GM12878 (cell line): ENCODE data around the gene RRAGD. TPM values are rescaled to one million over a fixed set of nuclear protein-coding genes. Genes with fewer than 3 reads are reported as not detected.
A peak's percentile ranks its signal among the peaks of the same experiment; 100 is the strongest.

ENCODE experiments used
- CBX3 ChIP-seq: fragments of 200-600 bp; sonication (generic); IDR thresholded peaks from 2 replicates; pipeline ENCODE4 v1.6.1; 2016; ENCODE audit warnings: low read depth, borderline replicate concordance
- CEBPB ChIP-seq, 2 experiments: fragments of 150-350 bp in 1 of 2; IDR thresholded peaks; 2 replicates each; pipeline ENCODE4 v1.6.1; 2012 to 2014; ENCODE audit warnings: low read depth in 2 of 2, low read length in 2 of 2, borderline replicate concordance in 1 of 2, inconsistent platforms in 1 of 2
- CREM ChIP-seq: IDR thresholded peaks from 2 replicates; pipeline ENCODE4 v1.6.1; 2014; ENCODE audit warnings: antibody characterized with exemption, low read depth
- DPF2 ChIP-seq: fragments of 450-650 bp; IDR thresholded peaks from 2 replicates; pipeline ENCODE4 v1.6.1; 2017; ENCODE audit warnings: mild to moderate bottlenecking
- GATAD2B ChIP-seq: fragments of 450-650 bp; conservative IDR thresholded peaks from 2 replicates; pipeline ENCODE4 v1.6.1; 2017; ENCODE audit warnings: low read depth, mild to moderate bottlenecking, moderate library complexity
- HDAC6 ChIP-seq: fragments of 200-600 bp; sonication (generic); IDR thresholded peaks from one replicate; pipeline ENCODE4 v1.8.0; 2017; ENCODE audit warnings: antibody characterized with exemption; ENCODE audit not compliant: unreplicated experiment
- JUND ChIP-seq: IDR thresholded peaks from 2 replicates; pipeline ENCODE4 v1.6.1; 2012; ENCODE audit warnings: low read depth, mild to moderate bottlenecking, low read length, improper control_type of control experiment, moderate library complexity
- MXI1 ChIP-seq: fragments of 150-350 bp; IDR thresholded peaks from 2 replicates; pipeline ENCODE4 v1.6.1; 2011; ENCODE audit warnings: low read depth, mild to moderate bottlenecking, inconsistent platforms, low read length, improper control_type of control experiment
- NFIC ChIP-seq: IDR thresholded peaks from 2 replicates; pipeline ENCODE4 v1.6.1; 2012; ENCODE audit warnings: low read depth, mild to moderate bottlenecking, inconsistent platforms, low read length, moderate library complexity
- NFYA ChIP-seq: IDR thresholded peaks from 2 replicates; pipeline ENCODE4 v1.6.1; 2011; ENCODE audit warnings: low read depth, mild to moderate bottlenecking, low read length, improper control_type of control experiment, borderline replicate concordance
- POU2F2 ChIP-seq: IDR thresholded peaks from 3 replicates; pipeline ENCODE4 v1.6.1; 2011; ENCODE audit warnings: low read depth, mild to moderate bottlenecking, low read length, borderline replicate concordance
- RB1 ChIP-seq: fragments of 450-650 bp; formaldehyde crosslinking; IDR thresholded peaks from 2 replicates; pipeline ENCODE4 v1.6.1; 2017; ENCODE audit warnings: mild to moderate bottlenecking, borderline replicate concordance
- TCF7 ChIP-seq: IDR thresholded peaks from 2 replicates; pipeline ENCODE4 v1.6.1; 2014; ENCODE audit warnings: antibody characterized with exemption, borderline replicate concordance
- ZNF24 ChIP-seq: fragments of 450-650 bp; IDR thresholded peaks from 2 replicates; pipeline ENCODE4 v1.6.1; 2017; ENCODE audit warnings: antibody characterized with exemption, mild to moderate bottlenecking
- polyA plus RNA-seq, 11 experiments: library from polyadenylated mRNA; depleted of rRNA in 4 of 11; unstranded in 6 of 11; stranded (reverse) in 5 of 11; fragments of >200 nt; fragmentation: Nextera tagmentation in 4 of 11; fragmentation: Illumina TruSeq in 1 of 11; extraction: Ambion mirVana in 4 of 11; extraction: Trizol in 1 of 11; gene quantifications; 1 replicate in 1 of 11; 2 replicates in 10 of 11; pipeline versions ENCODE4 v1.2.1 to v1.2.3, GENCODE V29; 2011 to 2016; ENCODE audit warnings: inconsistent platforms in 2 of 11, missing spikeins in 2 of 11, low read depth in 1 of 11
- total RNA-seq, 4 experiments: library from RNA; depleted of rRNA in 3 of 4; stranded (reverse); fragments of >200 nt in 3 of 4; fragmentation: Illumina TruSeq in 1 of 4; extraction: Trizol in 1 of 4; gene quantifications; 2 replicates each; pipeline versions ENCODE4 v1.2.1 to v1.2.3, GENCODE V29; 2013 to 2021
- TF ChIP-seq, protein P1 (sequence below): fragments of 450-650 bp; formaldehyde crosslinking; IDR thresholded peaks from 2 replicates; pipeline ENCODE4 v1.4.0; 2022; ENCODE audit warnings: mild to moderate bottlenecking, moderate library complexity
- TF ChIP-seq, protein P2 (sequence below): fragments of 450-650 bp; IDR thresholded peaks from 2 replicates; pipeline ENCODE4 v1.6.1; 2017; ENCODE audit warnings: mild to moderate bottlenecking, low read depth, inconsistent platforms; ENCODE audit not compliant: poor library complexity, severe bottlenecking
- TF ChIP-seq, protein P3 (sequence below): fragments of 450-650 bp; IDR thresholded peaks from 2 replicates; pipeline ENCODE4 v1.6.1; 2018; ENCODE audit warnings: mild to moderate bottlenecking, low read depth, moderate library complexity; ENCODE audit not compliant: partially characterized antibody
- TF ChIP-seq, protein P4 (sequence below): fragments of 450-650 bp; IDR thresholded peaks from 2 replicates; pipeline ENCODE4 v1.6.1; 2017; ENCODE audit warnings: low read depth, mild to moderate bottlenecking, moderate library complexity

The RRAGD gene
- total and polyA plus RNA-seq, 10 of the 15 experiments (the other 5 are each of a cell fraction or from before 2014, with no cell fraction given) = 4.6 to 17.4 (median 8.5) TPM

DNA sequence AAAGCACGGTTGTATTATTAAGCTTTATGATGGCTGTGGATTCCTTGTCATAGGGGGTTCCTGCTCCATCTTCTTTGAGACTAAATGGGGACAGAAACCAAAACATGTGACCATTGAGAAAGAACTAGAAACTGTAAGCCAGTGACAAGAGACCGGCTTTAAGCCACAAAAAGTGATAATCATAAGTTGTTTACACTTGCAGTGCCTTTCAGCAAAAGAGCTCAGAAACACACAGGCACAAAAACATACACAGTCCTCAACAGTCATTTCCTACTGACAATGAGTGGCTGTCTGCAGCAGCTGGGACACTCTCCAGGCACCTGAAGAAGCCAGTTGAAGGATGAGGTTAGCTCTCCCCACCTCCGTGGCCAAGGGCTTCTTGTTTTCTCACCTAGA lies 39.6 kb downstream of the RRAGD start (continued):
- TF ChIP-seq, protein P1, sequence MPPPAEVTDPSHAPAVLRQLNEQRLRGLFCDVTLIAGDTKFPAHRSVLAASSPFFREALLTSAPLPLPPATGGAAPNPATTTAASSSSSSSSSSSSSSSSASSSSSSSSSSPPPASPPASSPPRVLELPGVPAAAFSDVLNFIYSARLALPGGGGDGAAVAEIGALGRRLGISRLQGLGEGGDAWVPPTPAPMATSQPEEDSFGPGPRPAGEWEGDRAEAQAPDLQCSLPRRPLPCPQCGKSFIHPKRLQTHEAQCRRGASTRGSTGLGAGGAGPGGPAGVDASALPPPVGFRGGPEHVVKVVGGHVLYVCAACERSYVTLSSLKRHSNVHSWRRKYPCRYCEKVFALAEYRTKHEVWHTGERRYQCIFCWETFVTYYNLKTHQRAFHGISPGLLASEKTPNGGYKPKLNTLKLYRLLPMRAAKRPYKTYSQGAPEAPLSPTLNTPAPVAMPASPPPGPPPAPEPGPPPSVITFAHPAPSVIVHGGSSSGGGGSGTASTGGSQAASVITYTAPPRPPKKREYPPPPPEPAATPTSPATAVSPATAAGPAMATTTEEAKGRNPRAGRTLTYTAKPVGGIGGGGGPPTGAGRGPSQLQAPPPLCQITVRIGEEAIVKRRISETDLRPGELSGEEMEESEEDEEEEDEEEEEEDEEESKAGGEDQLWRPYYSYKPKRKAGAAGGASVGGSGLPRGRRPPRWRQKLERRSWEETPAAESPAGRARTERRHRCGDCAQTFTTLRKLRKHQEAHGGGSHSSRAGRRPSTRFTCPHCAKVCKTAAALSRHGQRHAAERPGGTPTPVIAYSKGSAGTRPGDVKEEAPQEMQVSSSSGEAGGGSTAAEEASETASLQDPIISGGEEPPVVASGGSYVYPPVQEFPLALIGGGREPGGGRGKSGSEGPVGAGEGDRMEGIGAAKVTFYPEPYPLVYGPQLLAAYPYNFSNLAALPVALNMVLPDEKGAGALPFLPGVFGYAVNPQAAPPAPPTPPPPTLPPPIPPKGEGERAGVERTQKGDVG (CRISPR knock-in tag) = no peak
- TF ChIP-seq CREM (no peak), NFIC (peak; percentile 59; the same call in 1 of the 2 replicates), GATAD2B (no peak), ZNF24 (no peak), HDAC6 (no peak), JUND (no peak), CEBPB (IDR thresholded peaks at IDR 0.05; ENCODE audit: borderline replicate concordance in 1 of 2, low read depth in 2 of 2, low read length in 2 of 2) (no peak), TCF7 (no peak), DPF2 (no peak), POU2F2 (no peak), RB1 (no peak), MXI1 (no peak; the same call in 1 of the 2 replicates), CBX3 (no peak), NFYA (no peak)
- TF ChIP-seq, protein P2, sequence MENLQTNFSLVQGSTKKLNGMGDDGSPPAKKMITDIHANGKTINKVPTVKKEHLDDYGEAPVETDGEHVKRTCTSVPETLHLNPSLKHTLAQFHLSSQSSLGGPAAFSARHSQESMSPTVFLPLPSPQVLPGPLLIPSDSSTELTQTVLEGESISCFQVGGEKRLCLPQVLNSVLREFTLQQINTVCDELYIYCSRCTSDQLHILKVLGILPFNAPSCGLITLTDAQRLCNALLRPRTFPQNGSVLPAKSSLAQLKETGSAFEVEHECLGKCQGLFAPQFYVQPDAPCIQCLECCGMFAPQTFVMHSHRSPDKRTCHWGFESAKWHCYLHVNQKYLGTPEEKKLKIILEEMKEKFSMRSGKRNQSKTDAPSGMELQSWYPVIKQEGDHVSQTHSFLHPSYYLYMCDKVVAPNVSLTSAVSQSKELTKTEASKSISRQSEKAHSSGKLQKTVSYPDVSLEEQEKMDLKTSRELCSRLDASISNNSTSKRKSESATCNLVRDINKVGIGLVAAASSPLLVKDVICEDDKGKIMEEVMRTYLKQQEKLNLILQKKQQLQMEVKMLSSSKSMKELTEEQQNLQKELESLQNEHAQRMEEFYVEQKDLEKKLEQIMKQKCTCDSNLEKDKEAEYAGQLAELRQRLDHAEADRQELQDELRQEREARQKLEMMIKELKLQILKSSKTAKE = peak; percentile 64
- TF ChIP-seq, protein P3, sequence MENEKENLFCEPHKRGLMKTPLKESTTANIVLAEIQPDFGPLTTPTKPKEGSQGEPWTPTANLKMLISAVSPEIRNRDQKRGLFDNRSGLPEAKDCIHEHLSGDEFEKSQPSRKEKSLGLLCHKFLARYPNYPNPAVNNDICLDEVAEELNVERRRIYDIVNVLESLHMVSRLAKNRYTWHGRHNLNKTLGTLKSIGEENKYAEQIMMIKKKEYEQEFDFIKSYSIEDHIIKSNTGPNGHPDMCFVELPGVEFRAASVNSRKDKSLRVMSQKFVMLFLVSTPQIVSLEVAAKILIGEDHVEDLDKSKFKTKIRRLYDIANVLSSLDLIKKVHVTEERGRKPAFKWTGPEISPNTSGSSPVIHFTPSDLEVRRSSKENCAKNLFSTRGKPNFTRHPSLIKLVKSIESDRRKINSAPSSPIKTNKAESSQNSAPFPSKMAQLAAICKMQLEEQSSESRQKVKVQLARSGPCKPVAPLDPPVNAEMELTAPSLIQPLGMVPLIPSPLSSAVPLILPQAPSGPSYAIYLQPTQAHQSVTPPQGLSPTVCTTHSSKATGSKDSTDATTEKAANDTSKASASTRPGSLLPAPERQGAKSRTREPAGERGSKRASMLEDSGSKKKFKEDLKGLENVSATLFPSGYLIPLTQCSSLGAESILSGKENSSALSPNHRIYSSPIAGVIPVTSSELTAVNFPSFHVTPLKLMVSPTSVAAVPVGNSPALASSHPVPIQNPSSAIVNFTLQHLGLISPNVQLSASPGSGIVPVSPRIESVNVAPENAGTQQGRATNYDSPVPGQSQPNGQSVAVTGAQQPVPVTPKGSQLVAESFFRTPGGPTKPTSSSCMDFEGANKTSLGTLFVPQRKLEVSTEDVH = no peak
- TF ChIP-seq, protein P4, sequence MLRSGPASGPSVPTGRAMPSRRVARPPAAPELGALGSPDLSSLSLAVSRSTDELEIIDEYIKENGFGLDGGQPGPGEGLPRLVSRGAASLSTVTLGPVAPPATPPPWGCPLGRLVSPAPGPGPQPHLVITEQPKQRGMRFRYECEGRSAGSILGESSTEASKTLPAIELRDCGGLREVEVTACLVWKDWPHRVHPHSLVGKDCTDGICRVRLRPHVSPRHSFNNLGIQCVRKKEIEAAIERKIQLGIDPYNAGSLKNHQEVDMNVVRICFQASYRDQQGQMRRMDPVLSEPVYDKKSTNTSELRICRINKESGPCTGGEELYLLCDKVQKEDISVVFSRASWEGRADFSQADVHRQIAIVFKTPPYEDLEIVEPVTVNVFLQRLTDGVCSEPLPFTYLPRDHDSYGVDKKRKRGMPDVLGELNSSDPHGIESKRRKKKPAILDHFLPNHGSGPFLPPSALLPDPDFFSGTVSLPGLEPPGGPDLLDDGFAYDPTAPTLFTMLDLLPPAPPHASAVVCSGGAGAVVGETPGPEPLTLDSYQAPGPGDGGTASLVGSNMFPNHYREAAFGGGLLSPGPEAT = peak; percentile 55; the same call in 1 of the 2 replicates
